ENCODE results near the gene HOXA3. TPM values are rescaled to one million over a fixed set of nuclear protein-coding genes. Genes with fewer than 3 reads are reported as not detected.
A peak's percentile ranks its signal among the peaks of the same experiment; 100 is the strongest.

HOXA3 gene
- total and polyA plus RNA-seq, 2 of the 8 experiments (the other 6 are each of a cell fraction or from before 2014, with no cell fraction given): not detected

- no peak overlapping the region for H3K56ac ChIP-seq (replicated peaks; ENCODE audit: insufficient read length, low read depth, low read length)
- H3K23me2 ChIP-seq (ENCODE audit: low read depth, low read length): peaks cover 2% of the 10 kb centered on the region; the same call in 1 of the 2 replicates
- POLR2A ChIA-PET (ENCODE audit: partially characterized antibody): interaction anchor here (1.9 kb wide), 1 partner anchor 8 kb away, joined by 5 read pairs; the partner anchor contains the start of gene HOXA5
- H3K9me3 ChIP-seq (ENCODE audit: insufficient read depth in 2 of 2, low read depth in 1 of 2, low read length in 1 of 2): peaks cover 0 to 7% of the 10 kb centered on the region in 2 experiments; a peak in 1 of 4 replicates
- FAIRE-seq: no peak
- peak overlapping the region; percentile 14; the same call in 1 of the 2 replicates for H3K18ac ChIP-seq (ENCODE audit: extremely low read depth, low read length)
- H3K79me2 ChIP-seq (ENCODE audit: control insufficient read depth in 1 of 2, insufficient read depth in 2 of 2, low read length in 2 of 2): no peaks in the 10 kb centered on the region
- H2BK120ac ChIP-seq (replicated peaks; ENCODE audit: low read depth, low read length): no peak overlapping the region
- no peak overlapping the region for H2BK15ac ChIP-seq (ENCODE audit: low read length)
- H2BK20ac ChIP-seq (ENCODE audit: low read length): no peak overlapping the region
- H4K5ac ChIP-seq (ENCODE audit: insufficient read length, low read depth, low read length): no peak overlapping the region
- no peak overlapping the region for H3K4ac ChIP-seq (replicated peaks; ENCODE audit: insufficient read length, low read depth, low read length)
- H3K9ac ChIP-seq (replicated peaks in 1 of 4; ENCODE audit: extremely low read depth in 1 of 4, low read depth in 3 of 4, low read length in 3 of 4): no peak overlapping the region
- no peak overlapping the region for H3K27ac ChIP-seq (ENCODE audit: low read depth, low read length)
- no peak overlapping the region for H3K14ac ChIP-seq (ENCODE audit: insufficient read length)
- H3K4me3 ChIP-seq (ENCODE audit: extremely low read depth in 1 of 4, insufficient read depth in 2 of 4, low read depth in 3 of 4, low read length in 4 of 4): peak overlapping the region in 3 of 4 experiments; percentile 19 to 45 (median 29); a peak in 4 of 8 replicates
- peaks cover 97 to 100% (median 100%) of the 10 kb centered on the region in 4 experiments for H3K27me3 ChIP-seq (replicated peaks in 1 of 4; ENCODE audit: control insufficient read depth in 3 of 4, extremely low read depth in 1 of 4, insufficient read depth in 3 of 4, low read length in 3 of 4)
- H2BK5ac ChIP-seq (ENCODE audit: low read depth, low read length): no peak overlapping the region
- no peak overlapping the region for H3K23ac ChIP-seq (ENCODE audit: insufficient read length)
- WGBS, 2 experiments (ENCODE audit: extremely low coverage in 1 of 2, insufficient coverage in 1 of 2, insufficient read length in 1 of 2, insufficient replicate concordance in 2 of 2, low coverage in 1 of 2, low lambda C conversion rate in 2 of 2, missing lambda C conversion rate in 1 of 2): 13% methylated on average over 24 of the region's 27 CpGs; no CpG with 5 or more reads in 1 of the 2 experiments
- no peak overlapping the region for H4K91ac ChIP-seq (replicated peaks; ENCODE audit: insufficient read length, low read length)
- peak overlapping the region; percentile 10 to 58; a peak in 3 of 4 replicates for H3K4me2 ChIP-seq (ENCODE audit: insufficient read depth in 1 of 2, low read depth in 2 of 2, low read length in 2 of 2)
- CTCF ChIA-PET (ENCODE audit: partially characterized antibody): interaction anchor here (0.7 to 12.5 kb wide), 15 partner anchors 8 to 487 kb away, joined by 3 to 123 read pairs (median 4); partner anchors contain the start of genes HOXA1, HOXA5 and HOXA9
- H3K4me1 ChIP-seq (replicated peaks in 1 of 4; ENCODE audit: control insufficient read depth in 3 of 4, insufficient read depth in 4 of 4, low read length in 3 of 4): peaks cover 0 to 8% (median 3%) of the 10 kb centered on the region in 4 experiments; a peak in 4 of 7 replicates
- no peaks in the 10 kb centered on the region for H3K79me1 ChIP-seq (ENCODE audit: low read depth, low read length)
- H2BK12ac ChIP-seq (ENCODE audit: low read depth, low read length): 0 out of 2 replicates have a peak overlapping the region, but pooled peaks have one; percentile 80
- peaks cover 0 to 9% (median 0%) of the 10 kb centered on the region in 4 experiments; a peak in 1 of 8 replicates for H3K36me3 ChIP-seq (ENCODE audit: control insufficient read depth in 2 of 4, insufficient read depth in 4 of 4, low read length in 3 of 4)
- H2AK5ac ChIP-seq (ENCODE audit: low read depth, low read length): peak overlapping the region; percentile 48; the same call in 1 of the 2 replicates
- H4K8ac ChIP-seq (ENCODE audit: extremely low read depth, insufficient read depth, low read length): no peak overlapping the region
- H2AFZ ChIP-seq (ENCODE audit: low read length): no peak overlapping the region
- peaks cover 30 to 47% of the 10 kb centered on the region in 2 experiments for H4K20me1 ChIP-seq (replicated peaks in 1 of 2; ENCODE audit: control insufficient read depth in 1 of 2, insufficient read depth in 2 of 2, low read length in 2 of 2)
- DNase-seq (ENCODE audit: low read depth in 1 of 2, low spot score in 2 of 2): peak in 1 of 2 experiments; percentile 52
- TF ChIP-seq SP2 (IDR thresholded peaks at IDR 0.05; ENCODE audit: low read length): no peak
- no peak for TF ChIP-seq USF2 (IDR thresholded peaks at IDR 0.05; ENCODE audit: low read length)
- no peak for TF ChIP-seq SIRT6 (IDR thresholded peaks at IDR 0.05; ENCODE audit: low read length)
- TF ChIP-seq POLR2A (IDR thresholded peaks at IDR 0.05; ENCODE audit: control extremely low read depth in 1 of 2, low read depth in 2 of 2, low read length in 2 of 2): no peak
- no peak for TF ChIP-seq SP1 (IDR thresholded peaks at IDR 0.05; ENCODE audit: low read depth, low read length)
- TF ChIP-seq TEAD4 (IDR thresholded peaks at IDR 0.05; ENCODE audit: low read depth, low read length): no peak
- no peak for TF ChIP-seq EGR1 (IDR thresholded peaks at IDR 0.05; ENCODE audit: borderline replicate concordance, low read depth, low read length)
- TF ChIP-seq RBBP5 (IDR thresholded peaks at IDR 0.05; ENCODE audit: borderline replicate concordance, low read depth, low read length): no peak
- no peak for TF ChIP-seq SRF (IDR thresholded peaks at IDR 0.05; ENCODE audit: low read depth, low read length)
- TF ChIP-seq RNF2 (IDR thresholded peaks at IDR 0.05; ENCODE audit: borderline replicate concordance, low read depth, low read length, missing control alignments, poor library complexity, severe bottlenecking): peak; percentile 94
- TF ChIP-seq KDM4A (IDR thresholded peaks at IDR 0.05; ENCODE audit: low read depth, low read length, severe bottlenecking): no peak
- no peak for TF ChIP-seq CHD2 (IDR thresholded peaks at IDR 0.05; ENCODE audit: low read length)
Observed at GRCh38 chr7:27151341-27151930, 947 bp downstream of the HOXA3 start.
